C4-2B (cell line): Measurements from ENCODE around the gene GRIA1.

Source experiments
- H3K27ac ChIP-seq: fragments of 450-650 bp; 2 replicates; pipeline ENCODE4 v1.5.1; 2017
- CTCF ChIP-seq: fragments of 450-650 bp; conservative IDR thresholded peaks from 2 replicates; pipeline ENCODE4 v1.5.1; 2017; ENCODE audit warnings: mild to moderate bottlenecking
- ZFX ChIP-seq: fragments of 450-650 bp; IDR thresholded peaks from 2 replicates; pipeline ENCODE4 v1.6.1; 2017

The GRIA1 gene

DNA sequence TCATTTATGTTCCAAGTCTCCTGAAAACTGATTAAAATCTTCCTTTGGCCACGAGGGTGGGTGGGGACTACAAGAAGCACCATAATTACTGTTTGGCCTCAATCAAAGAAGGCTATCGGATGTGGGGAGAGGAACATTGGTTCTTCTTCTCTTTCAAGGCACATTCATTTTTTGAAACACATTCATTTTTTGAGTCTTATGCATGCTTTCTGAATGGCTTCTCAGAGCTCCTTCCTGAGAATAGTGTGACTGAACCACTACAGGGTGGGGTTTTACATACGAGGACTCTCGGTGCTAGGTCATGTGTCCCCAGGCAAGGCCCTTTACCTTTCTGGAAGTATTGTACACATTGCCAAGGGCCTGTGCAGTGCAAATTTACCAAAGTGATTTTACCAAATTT, 7.0 kb upstream of the GRIA1 start:
- no peak overlapping the region for H3K27ac ChIP-seq
- no peak for TF ChIP-seq ZFX
- TF ChIP-seq CTCF, result no peak

DNA sequence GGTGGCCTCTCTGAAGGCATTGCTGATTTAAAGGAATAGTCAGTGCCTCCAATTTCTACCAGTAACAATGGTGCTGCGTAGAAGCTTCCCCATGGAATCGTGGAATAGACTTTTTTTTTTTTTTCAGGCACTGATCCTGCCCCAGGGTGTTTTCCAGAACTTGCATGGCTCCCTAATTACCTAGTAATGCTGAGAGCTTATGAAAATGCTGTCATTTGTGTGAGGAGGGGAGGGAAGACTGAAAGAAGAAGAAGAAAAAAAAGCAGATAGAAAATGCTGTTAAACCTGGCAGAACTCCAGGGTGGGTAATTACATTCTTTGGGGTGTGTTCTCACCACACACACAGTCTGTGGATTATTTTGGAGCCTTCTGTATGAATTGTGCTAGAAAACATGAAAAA, 4.8 kb upstream of the GRIA1 start:
- TF ChIP-seq ZFX (no peak), CTCF (no peak)
- H3K27ac ChIP-seq, result no peak overlapping the region

GRCh38 chr5:153486771-153487170, 3.7 kb upstream of the GRIA1 start:
- H3K27ac ChIP-seq, result no peak overlapping the region
- TF ChIP-seq CTCF, result no peak
- no peak for TF ChIP-seq ZFX

- TF ChIP-seq ZFX, result no peak
- TF ChIP-seq CTCF, result no peak
These were observed 859 bp upstream of the GRIA1 start for GRCh38 chr5:153489611-153490010.

GRCh38 chr5:153491038-153491744, 721 bp downstream of the GRIA1 start:
- H3K27ac ChIP-seq, result no peak overlapping the region
- TF ChIP-seq ZFX (no peak), CTCF (no peak)

More at GRCh38 chr5:153489611-153490010, 859 bp upstream of the GRIA1 start:
- H3K27ac ChIP-seq, result no peak overlapping the region

- H3K27ac ChIP-seq, result no peak overlapping the region
- no peak for TF ChIP-seq ZFX
- TF ChIP-seq CTCF, result no peak
These were observed 1.4 kb downstream of the GRIA1 start for GRCh38 chr5:153491856-153492255.

- TF ChIP-seq ZFX (no peak), CTCF (peak; percentile 74)
- H3K27ac ChIP-seq, result no peak overlapping the region
These were observed 6.4 kb downstream of the GRIA1 start for GRCh38 chr5:153496835-153497234.
